Osteoblast (primary cell): ENCODE data around the gene PAX2. TPM values are rescaled to one million over a fixed set of nuclear protein-coding genes. Genes with fewer than 3 reads are reported as not detected.

ENCODE experiments used
- DNase-seq: peaks from one replicate; pipeline ENCODE4 v3.0.0; 2011; ENCODE audit warnings: low spot score, mixed read lengths; ENCODE audit not compliant: insufficient read length; ENCODE audit errors: missing footprints
- H2AFZ ChIP-seq: 2 replicates; pipeline ENCODE4 v1.6.0; 2011; ENCODE audit warnings: mild to moderate bottlenecking, low read length
- H3K27ac ChIP-seq: 2 replicates; pipeline ENCODE4 v1.5.1; 2011; ENCODE audit warnings: mild to moderate bottlenecking, low read depth, low read length, moderate library complexity
- H3K27me3 ChIP-seq: 2 replicates; pipeline ENCODE4 v1.6.0; 2012; ENCODE audit warnings: mild to moderate bottlenecking, control low read depth, inconsistent platforms, low read length, moderate library complexity; ENCODE audit not compliant: insufficient read depth
- H3K36me3 ChIP-seq: 2 replicates; pipeline ENCODE4 v1.5.1; 2011; ENCODE audit warnings: mild to moderate bottlenecking, low read length, control low read depth, moderate library complexity; ENCODE audit not compliant: insufficient read depth
- H3K4me1 ChIP-seq: 2 replicates; pipeline ENCODE4 v1.5.1; 2011; ENCODE audit warnings: mild to moderate bottlenecking, low read length, control low read depth, moderate library complexity; ENCODE audit not compliant: insufficient read depth
- H3K4me2 ChIP-seq: 2 replicates; pipeline ENCODE4 v1.6.0; 2011; ENCODE audit warnings: mild to moderate bottlenecking, low read length; ENCODE audit not compliant: insufficient read depth
- H3K4me3 ChIP-seq: fragments of 200-600 bp; sonication (generic); 3 replicates; pipeline ENCODE4 v1.5.1; 2012; ENCODE audit warnings: mild to moderate bottlenecking, low read length, inconsistent platforms; ENCODE audit not compliant: insufficient read depth
- H3K79me2 ChIP-seq: 2 replicates; pipeline ENCODE4 v1.6.0; 2012; ENCODE audit warnings: mild to moderate bottlenecking, low read length, control low read depth, inconsistent platforms; ENCODE audit not compliant: insufficient read depth
- H3K9me3 ChIP-seq: 2 replicates; pipeline ENCODE4 v1.5.1; 2011; ENCODE audit warnings: low read depth, low read length, control low read depth
- H4K20me1 ChIP-seq: 2 replicates; pipeline ENCODE4 v1.6.0; 2012; ENCODE audit warnings: mild to moderate bottlenecking, low read length, control low read depth; ENCODE audit not compliant: insufficient read depth
- total RNA-seq: library from RNA; depleted of rRNA; stranded (reverse); fragments of >200 nt; gene quantifications from 2 replicates; pipeline ENCODE4 v1.2.3, GENCODE V29; 2012
- TF ChIP-seq, protein P1 (sequence below): IDR thresholded peaks from 2 replicates; pipeline ENCODE4 v1.5.1; 2011; ENCODE audit warnings: mild to moderate bottlenecking, low read depth, low read length, moderate library complexity; ENCODE audit errors: extremely low read depth

Gene PAX2
- total RNA-seq, 1 donor = not detected

DNA sequence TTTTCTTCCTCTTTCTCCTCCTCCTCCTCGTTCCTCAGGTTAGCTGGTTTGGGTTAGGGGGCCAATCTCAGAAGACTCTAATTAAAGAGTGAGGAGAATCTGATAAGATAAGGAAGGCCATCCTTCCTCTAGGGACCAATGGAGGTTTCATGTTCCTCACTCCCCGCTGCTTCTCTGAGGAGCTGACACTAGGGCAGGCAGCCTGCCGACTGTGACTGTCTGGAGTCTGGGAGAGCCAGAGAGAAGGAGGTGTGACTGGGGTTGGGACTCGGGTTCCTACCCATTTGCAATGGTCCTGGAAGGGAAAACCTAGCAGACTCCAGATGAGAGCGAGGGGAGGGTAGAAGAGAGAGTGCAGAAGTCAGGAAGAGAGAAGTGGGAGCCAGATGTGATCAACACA is 15.3 kb downstream of the PAX2 start:
- peaks cover 71% of the 10 kb centered on the region for H3K27me3 ChIP-seq

DNA sequence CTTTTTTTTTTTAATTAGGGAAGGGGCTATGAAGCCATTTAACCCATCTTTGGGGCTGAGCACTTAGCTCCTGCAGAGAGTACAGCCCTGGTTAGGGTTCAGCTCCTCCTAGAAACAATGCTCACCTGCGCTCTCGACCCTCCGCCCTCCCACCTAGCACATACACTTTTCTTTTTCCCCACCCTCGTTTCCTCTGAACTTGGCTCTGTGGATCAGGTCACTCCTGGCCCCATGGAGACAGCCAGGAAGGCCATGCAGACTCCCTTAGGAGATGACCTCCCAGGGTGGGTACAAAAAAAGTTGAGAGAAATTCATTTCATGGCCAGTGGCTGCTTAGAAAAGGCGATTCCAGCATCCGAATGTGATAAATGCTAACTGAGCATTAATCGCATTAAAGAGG is 15.8 kb downstream of the PAX2 start:
- Histone ChIP-seq H3K79me2 (no peaks in the 10 kb centered on the region), H4K20me1 (no peaks in the 10 kb centered on the region), H3K4me3 (no peak overlapping the region), H3K27me3 (peaks cover 69% of the 10 kb centered on the region), H3K4me2 (no peak overlapping the region), H3K36me3 (no peaks in the 10 kb centered on the region), H2AFZ (no peak overlapping the region), H3K9me3 (no peaks in the 10 kb centered on the region), H3K27ac (no peak overlapping the region), H3K4me1 (no peaks in the 10 kb centered on the region)
- DNase-seq = no peak
- TF ChIP-seq, protein P1, sequence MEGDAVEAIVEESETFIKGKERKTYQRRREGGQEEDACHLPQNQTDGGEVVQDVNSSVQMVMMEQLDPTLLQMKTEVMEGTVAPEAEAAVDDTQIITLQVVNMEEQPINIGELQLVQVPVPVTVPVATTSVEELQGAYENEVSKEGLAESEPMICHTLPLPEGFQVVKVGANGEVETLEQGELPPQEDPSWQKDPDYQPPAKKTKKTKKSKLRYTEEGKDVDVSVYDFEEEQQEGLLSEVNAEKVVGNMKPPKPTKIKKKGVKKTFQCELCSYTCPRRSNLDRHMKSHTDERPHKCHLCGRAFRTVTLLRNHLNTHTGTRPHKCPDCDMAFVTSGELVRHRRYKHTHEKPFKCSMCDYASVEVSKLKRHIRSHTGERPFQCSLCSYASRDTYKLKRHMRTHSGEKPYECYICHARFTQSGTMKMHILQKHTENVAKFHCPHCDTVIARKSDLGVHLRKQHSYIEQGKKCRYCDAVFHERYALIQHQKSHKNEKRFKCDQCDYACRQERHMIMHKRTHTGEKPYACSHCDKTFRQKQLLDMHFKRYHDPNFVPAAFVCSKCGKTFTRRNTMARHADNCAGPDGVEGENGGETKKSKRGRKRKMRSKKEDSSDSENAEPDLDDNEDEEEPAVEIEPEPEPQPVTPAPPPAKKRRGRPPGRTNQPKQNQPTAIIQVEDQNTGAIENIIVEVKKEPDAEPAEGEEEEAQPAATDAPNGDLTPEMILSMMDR = no peak

More for the DNA sequence above, 15.3 kb downstream of the PAX2 start:
- H2AFZ ChIP-seq = no peak overlapping the region
- no peaks in the 10 kb centered on the region for H3K79me2 ChIP-seq
- no peaks in the 10 kb centered on the region for H4K20me1 ChIP-seq
- no peak overlapping the region for H3K27ac ChIP-seq
- TF ChIP-seq, protein P1 = no peak
- H3K4me1 ChIP-seq = no peaks in the 10 kb centered on the region
- DNase-seq = no peak
- no peaks in the 10 kb centered on the region for H3K36me3 ChIP-seq
- no peak overlapping the region for H3K4me2 ChIP-seq
- no peak overlapping the region for H3K4me3 ChIP-seq
- no peaks in the 10 kb centered on the region for H3K9me3 ChIP-seq

DNA sequence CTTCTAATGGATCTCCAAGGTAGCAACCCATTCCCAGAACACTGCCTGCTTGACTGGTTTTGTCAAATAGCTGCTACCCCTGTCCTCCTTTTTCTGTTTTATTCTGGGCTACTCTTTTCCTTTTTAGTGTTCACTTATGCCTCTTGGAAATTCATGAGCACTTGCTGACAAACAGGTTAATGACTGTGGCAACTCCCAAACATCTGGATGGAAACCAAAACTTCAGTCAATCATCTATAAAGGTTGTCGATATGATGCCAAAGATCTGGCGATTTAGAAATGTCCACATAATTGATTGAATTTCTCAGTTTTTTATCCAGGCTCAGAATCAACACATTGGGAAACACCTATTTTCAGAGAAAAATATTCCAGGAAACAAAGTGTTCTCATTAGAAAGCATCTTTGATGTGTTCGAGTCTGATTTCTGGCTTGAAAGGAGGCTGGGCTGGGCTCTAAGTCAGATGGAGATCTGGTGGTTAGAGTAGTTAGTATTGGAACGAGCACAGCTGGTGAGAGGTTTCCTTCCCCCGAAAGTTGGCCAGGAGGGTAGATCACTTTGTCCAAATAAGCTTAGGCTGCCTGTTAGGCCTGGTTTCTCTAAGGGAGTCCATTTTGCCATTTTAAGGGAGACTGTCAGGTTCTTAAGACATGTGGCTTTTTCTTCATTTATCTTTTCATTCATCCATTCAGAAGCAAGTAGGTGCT is 17.8 kb downstream of the PAX2 start:
- Histone ChIP-seq H3K27ac (no peak overlapping the region), H3K36me3 (no peaks in the 10 kb centered on the region), H2AFZ (no peak overlapping the region), H3K79me2 (no peaks in the 10 kb centered on the region), H3K4me3 (no peak overlapping the region), H3K9me3 (no peaks in the 10 kb centered on the region), H3K4me2 (no peak overlapping the region), H3K27me3 (peaks cover 72% of the 10 kb centered on the region), H3K4me1 (no peaks in the 10 kb centered on the region), H4K20me1 (no peaks in the 10 kb centered on the region)
- TF ChIP-seq, protein P1 = no peak
- DNase-seq = no peak

DNA sequence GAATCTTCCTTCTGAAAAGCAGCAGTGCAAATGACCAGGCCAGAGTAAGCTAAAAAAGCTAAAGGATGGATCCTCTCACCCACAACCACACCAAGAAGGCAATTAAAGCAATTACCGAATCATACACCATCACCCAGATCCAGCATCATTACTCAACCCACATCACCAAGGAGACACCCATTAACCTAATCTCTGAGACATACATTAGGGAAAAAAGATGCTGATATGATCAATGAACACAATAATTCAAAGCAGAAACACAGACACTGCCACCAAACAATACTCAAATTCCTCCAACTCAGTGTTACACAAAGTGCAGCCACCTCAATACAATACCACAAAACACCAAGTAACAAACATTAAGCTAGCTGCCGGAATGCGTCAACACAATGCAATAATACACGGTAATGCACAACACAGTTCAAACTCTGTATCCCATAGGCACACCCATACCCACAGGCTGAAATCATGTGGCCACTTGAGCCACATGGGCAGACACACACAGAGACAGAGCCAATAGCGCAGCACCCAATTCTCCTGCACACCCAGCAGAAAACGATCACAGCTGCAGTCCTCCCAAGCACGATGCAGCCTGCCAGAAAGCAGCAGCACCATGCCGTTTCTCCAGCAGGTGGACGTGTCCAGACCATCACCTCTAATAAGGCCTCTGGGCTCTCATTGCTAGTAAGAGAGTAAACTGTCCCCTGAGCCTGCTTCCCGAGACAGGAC is 21.5 kb downstream of the PAX2 start:
- Histone ChIP-seq H2AFZ (no peak overlapping the region), H3K27me3 (peaks cover 70% of the 10 kb centered on the region), H3K27ac (no peak overlapping the region), H3K4me3 (no peak overlapping the region), H3K79me2 (no peaks in the 10 kb centered on the region), H3K36me3 (no peaks in the 10 kb centered on the region), H4K20me1 (no peaks in the 10 kb centered on the region), H3K4me2 (no peak overlapping the region), H3K4me1 (no peaks in the 10 kb centered on the region), H3K9me3 (no peaks in the 10 kb centered on the region)
- DNase-seq = no peak
- TF ChIP-seq, protein P1 = no peak
